OCI-LY7 (cell line): Measurements from ENCODE around the gene LCE3B. TPM values are rescaled to one million over a fixed set of nuclear protein-coding genes. Genes with fewer than 3 reads are reported as not detected.
"Not testable (repeated sequence)": the region's sequence is repeated elsewhere in the genome, so short reads cannot be mapped to it uniquely, and the experiment has no call there.

Experiments used
- BruUV-seq: library from RNA; stranded (reverse); fragments of 400-500 nt; replicated peaks from 2 replicates; lab custom pipeline; 2021; lab: Mats Ljungman, UMichigan
- CTCF ChIA-PET: fragments of 300-600 bp; sonication (Branson Sonifier 250); formaldehyde crosslinking; loops from one replicate; lab custom pipeline; 2022; ENCODE audit warnings: antibody characterized with exemption; ENCODE audit not compliant: unreplicated experiment; lab: Charles Lee
- POLR2A ChIA-PET: fragments of 300-600 bp; sonication (Branson Sonifier 250); formaldehyde crosslinking; loops from one replicate; lab custom pipeline; 2022; ENCODE audit warnings: antibody characterized with exemption; lab: Charles Lee
- DNase-seq: peaks from one replicate; pipeline ENCODE4 v3.0.0-alpha.2; 2015; ENCODE audit warnings: low spot score
- H2AFZ ChIP-seq: fragments of 200-600 bp; sonication (generic), shearing (Covaris generic); 2 replicates; pipeline ENCODE4 v1.6.1; 2014; ENCODE audit warnings: mild to moderate bottlenecking, antibody characterized with exemption, low read length, moderate library complexity
- H3K27ac ChIP-seq: fragments of 200-600 bp; sonication (generic); 2 replicates; pipeline ENCODE4 v1.5.1; 2014; ENCODE audit warnings: mixed run types, low read depth, mild to moderate bottlenecking, moderate library complexity, low read length, inconsistent platforms; ENCODE audit not compliant: poor library complexity, severe bottlenecking
- H3K36me3 ChIP-seq: fragments of 200-600 bp; sonication (generic); 2 replicates; pipeline ENCODE4 v1.6.1; 2014; ENCODE audit warnings: mild to moderate bottlenecking, antibody characterized with exemption, low read length, moderate library complexity, mixed read lengths; ENCODE audit not compliant: insufficient read depth
- H3K4me1 ChIP-seq: fragments of 200-600 bp; sonication (generic); 2 replicates; pipeline ENCODE4 v1.5.1; 2014; ENCODE audit warnings: mild to moderate bottlenecking, low read length; ENCODE audit not compliant: insufficient read depth, poor library complexity, severe bottlenecking
- H3K4me2 ChIP-seq: fragments of 200-600 bp; sonication (generic); 2 replicates; pipeline ENCODE4 v1.6.1; 2014; ENCODE audit warnings: mild to moderate bottlenecking, low read length
- H3K4me3 ChIP-seq: fragments of 200-600 bp; sonication (generic); 2 replicates; pipeline ENCODE4 v1.5.1; 2014; ENCODE audit warnings: mild to moderate bottlenecking, low read depth, low read length; ENCODE audit not compliant: poor library complexity, severe bottlenecking
- H3K79me2 ChIP-seq: fragments of 200-600 bp; sonication (generic); 2 replicates; pipeline ENCODE4 v1.6.1; 2016; ENCODE audit warnings: low read depth, mild to moderate bottlenecking, low read length, moderate library complexity, mixed read lengths; ENCODE audit not compliant: insufficient read depth
- H3K9me2 ChIP-seq: fragments of 200-600 bp; sonication (generic); 2 replicates; pipeline ENCODE4 v1.6.1; 2016; ENCODE audit warnings: mild to moderate bottlenecking, low read length, mixed read lengths; ENCODE audit not compliant: insufficient read depth
- H3K9me3 ChIP-seq: fragments of 200-600 bp; sonication (generic); 2 replicates; pipeline ENCODE4 v1.6.1; 2014; ENCODE audit warnings: mild to moderate bottlenecking, mixed run types, low read length, mixed read lengths
- H4K20me1 ChIP-seq: fragments of 200-600 bp; sonication (generic); 2 replicates; pipeline ENCODE4 v1.6.1; 2014; ENCODE audit warnings: mild to moderate bottlenecking, antibody characterized with exemption, low read length, moderate library complexity, mixed read lengths; ENCODE audit not compliant: insufficient read depth
- CTCF ChIP-seq: fragments of 200-600 bp; sonication (generic); conservative IDR thresholded peaks from 2 replicates; pipeline ENCODE4 v1.5.1; 2014; ENCODE audit warnings: mild to moderate bottlenecking, antibody characterized with exemption, low read length, moderate library complexity, mixed read lengths
- EZH2phosphoT487 ChIP-seq: fragments of 200-600 bp; sonication (generic); IDR thresholded peaks from 2 replicates; pipeline ENCODE4 v1.6.1; 2018; ENCODE audit warnings: low read depth, borderline replicate concordance, mild to moderate bottlenecking, mixed run types, antibody characterized with exemption, low read length, moderate library complexity, mixed read lengths
- intact Hi-C: fragments of 100-400 bp; cut with micrococcal nuclease; formaldehyde crosslinking; loops from one replicate; pipeline ENCODE4 v1.10.0; 2022; ENCODE audit not compliant: unreplicated experiment
- total RNA-seq, 2 experiments: library from RNA; depleted of rRNA in 1 of 2; stranded (reverse); fragments of >200 nt in 1 of 2; shearing (Covaris generic) in 1 of 2; gene quantifications; 2 replicates each; pipeline ENCODE4 v1.2.3, GENCODE V29; 2014 to 2022

The LCE3B gene
- total RNA-seq, 2 experiments from 2014 or later = not detected

- Histone ChIP-seq H2AFZ (no peak within 1 kb of the TSS), H3K79me2 (no peaks in the 10 kb centered on the region), H3K9me2 (no peaks in the 10 kb centered on the region), H3K4me2 (no peak within 1 kb of the TSS), H3K36me3 (no peaks in the 10 kb centered on the region), H3K4me1 (no peaks in the 10 kb centered on the region), H3K9me3 (no peaks in the 10 kb centered on the region), H3K4me3 (no peak within 1 kb of the TSS), H3K27ac (no peak within 1 kb of the TSS), H4K20me1 (no peaks in the 10 kb centered on the region)
- no peak for TF ChIP-seq EZH2phosphoT487
- TF ChIP-seq CTCF = no peak
- ChIA-PET POLR2A (interaction anchor here (1.0 kb wide), 1 partner anchor 12 kb away, joined by 5 read pairs; no protein-coding TSS in a partner anchor), CTCF (no interaction called here)
- intact Hi-C loops = no loop called here
- no TSS peak for BruUV-seq
- no peak for DNase-seq
These were observed 46.9 kb upstream of the LCE3B start, which contains the start of gene LCE3E for GRCh38 chr1:152566681-152567080. TSS of gene LCE3E (minus strand) at chr1:152566780. CDS start at chr1:152566208, 572 bp downstream.

DNA sequence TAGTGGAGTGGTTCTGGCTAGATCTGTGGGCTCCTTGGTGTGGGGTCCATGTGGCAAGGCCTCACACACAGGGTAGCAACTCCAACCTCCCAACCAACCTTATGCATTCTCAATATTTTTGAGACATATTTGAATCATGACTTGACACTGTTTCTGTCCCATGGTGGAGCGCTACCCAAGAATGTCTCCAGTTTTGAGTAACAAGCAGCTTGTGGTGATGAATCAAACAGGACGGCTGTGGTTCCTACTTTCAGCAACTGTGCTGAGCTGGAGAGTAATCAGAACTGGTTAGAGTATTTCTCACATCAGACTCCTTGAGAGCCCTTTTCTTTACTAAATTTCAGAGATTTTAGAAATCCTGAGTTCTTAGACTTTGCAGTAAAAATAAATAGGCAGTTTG, 36.4 kb upstream of the LCE3B start:
- no peaks in the 10 kb centered on the region for H4K20me1 ChIP-seq
- H3K27ac ChIP-seq = no peak overlapping the region
- no peak for DNase-seq
- no peak for TF ChIP-seq EZH2phosphoT487
- TF ChIP-seq CTCF = no peak
- no peak overlapping the region for H2AFZ ChIP-seq
- CTCF ChIA-PET = no interaction called here
- H3K79me2 ChIP-seq = no peaks in the 10 kb centered on the region
- H3K9me3 ChIP-seq = no peaks in the 10 kb centered on the region
- intact Hi-C loops = no loop called here
- POLR2A ChIA-PET = no interaction called here
- no TSS peak for BruUV-seq
- no peaks in the 10 kb centered on the region for H3K9me2 ChIP-seq
- H3K4me2 ChIP-seq = no peak overlapping the region
- no peaks in the 10 kb centered on the region for H3K36me3 ChIP-seq
- H3K4me3 ChIP-seq = no peak overlapping the region
- no peaks in the 10 kb centered on the region for H3K4me1 ChIP-seq

DNA sequence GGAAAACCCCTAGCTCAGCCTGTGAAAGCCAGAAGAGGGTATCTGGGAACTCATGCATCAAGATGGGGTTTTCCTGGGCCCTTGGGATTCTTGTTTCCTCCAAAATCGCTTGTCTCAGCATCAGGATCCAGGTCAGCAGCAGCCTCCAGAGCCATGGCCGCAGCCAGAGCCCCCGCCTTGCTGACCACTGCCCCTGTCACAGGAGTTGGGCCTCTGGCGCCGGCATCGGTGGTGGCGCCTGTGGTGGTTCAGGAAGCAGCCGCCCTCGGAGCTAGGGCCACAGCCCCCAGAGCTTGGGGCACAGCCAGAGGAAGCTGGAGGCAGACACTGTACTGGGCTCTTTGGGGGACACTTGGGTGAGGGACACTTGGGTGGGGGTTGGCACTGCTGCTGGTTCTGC, 34.1 kb upstream of the LCE3B start:
- H3K79me2 ChIP-seq, H2AFZ ChIP-seq, H3K4me3 ChIP-seq, H4K20me1 ChIP-seq, H3K4me1 ChIP-seq, CTCF ChIA-PET, H3K27ac ChIP-seq, intact Hi-C loops, H3K9me3 ChIP-seq, DNase-seq, H3K36me3 ChIP-seq, H3K9me2 ChIP-seq, BruUV-seq, H3K4me2 ChIP-seq: not testable (repeated sequence)
- POLR2A ChIA-PET = interaction anchor here (0.7 kb wide), 1 partner anchor 13 kb away, joined by 5 read pairs; the partner anchor contains the start of gene LCE3E
